Activated CD8-positive, alpha-beta memory T cell treated with anti-CD3 and anti-CD28 coated beads, Interleukin-2, amount 10 ng/mL, durations not matched to agents 7 days and 5 days (primary cell): Measurements from ENCODE around the gene CEP120. TPM values are rescaled to one million over a fixed set of nuclear protein-coding genes. Genes with fewer than 3 reads are reported as not detected.

Experiments used
- ATAC-seq: fragments of 150-1000 bp; cut with Tn5 transposase; one replicate; pipeline ENCODE4 v1.10.0; 2021; ENCODE audit warnings: moderate library complexity
- CTCF ChIA-PET: fragments of 350-600 bp; sonication (Branson Sonifier 250); formaldehyde crosslinking; loops from one replicate; lab custom pipeline; 2021; ENCODE audit warnings: antibody characterized with exemption; lab: Charles Lee
- DNase-seq: peaks from one replicate; pipeline ENCODE4 v3.0.0-alpha.2; 2020
- H3K27ac Mint-ChIP-seq: one replicate; pipeline ENCODE4 v1.8.0; 2021; ENCODE audit warnings: mild to moderate bottlenecking, mixed read lengths
- H3K27me3 Mint-ChIP-seq: one replicate; pipeline ENCODE4 v1.8.0; 2021; ENCODE audit warnings: mixed read lengths
- H3K36me3 Mint-ChIP-seq: one replicate; pipeline ENCODE4 v1.8.0; 2021; ENCODE audit warnings: mild to moderate bottlenecking, mixed read lengths
- H3K4me1 Mint-ChIP-seq: one replicate; pipeline ENCODE4 v1.8.0; 2021; ENCODE audit warnings: mixed read lengths
- H3K4me3 Mint-ChIP-seq: one replicate; pipeline ENCODE4 v1.8.0; 2021; ENCODE audit warnings: mild to moderate bottlenecking, moderate library complexity, mixed read lengths
- H3K9me3 Mint-ChIP-seq: one replicate; pipeline ENCODE4 v1.8.0; 2022; ENCODE audit warnings: low read depth, mixed read lengths
- total RNA-seq, 2 experiments: library from RNA; stranded (reverse); gene quantifications; one replicate each; pipeline ENCODE4 v1.2.3, GENCODE V29; 2021

The CEP120 gene
- total RNA-seq, 2 experiments from 2014 or later: 29.4 to 32.1 TPM

DNA sequence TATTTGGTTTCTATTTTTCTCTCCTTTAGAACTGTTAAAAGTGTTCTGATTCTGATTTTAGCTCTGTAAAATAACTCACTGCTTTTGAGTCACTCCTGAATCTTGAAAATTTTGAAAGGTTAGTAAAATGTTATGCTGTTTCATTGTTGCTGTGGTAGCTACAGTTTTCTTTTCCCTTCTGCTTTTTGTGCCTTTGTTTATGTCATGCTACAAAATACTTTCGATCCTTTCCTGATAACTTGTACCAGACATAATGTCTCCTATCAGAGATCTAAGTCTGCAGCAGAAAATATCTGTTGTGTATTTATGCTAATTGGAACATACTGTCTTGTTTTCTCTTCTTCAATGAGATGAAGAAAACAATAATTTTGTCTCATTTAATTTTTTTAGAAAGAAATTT is 26.9 kb upstream of the CEP120 start:
- no peak overlapping the region for H3K4me3 Mint-ChIP-seq
- peaks cover 22% of the 10 kb centered on the region for H3K4me1 Mint-ChIP-seq
- no peaks in the 10 kb centered on the region for H3K36me3 Mint-ChIP-seq
- ATAC-seq (no peak), DNase-seq (no peak)
- H3K27ac Mint-ChIP-seq: no peak overlapping the region
- H3K27me3 Mint-ChIP-seq: peaks cover 21% of the 10 kb centered on the region
- H3K9me3 Mint-ChIP-seq: no peaks in the 10 kb centered on the region
- CTCF ChIA-PET: interaction anchor here (1.2 kb wide), 1 partner anchor 27 kb away, joined by 4 read pairs; the partner anchor contains the start of gene CEP120

DNA sequence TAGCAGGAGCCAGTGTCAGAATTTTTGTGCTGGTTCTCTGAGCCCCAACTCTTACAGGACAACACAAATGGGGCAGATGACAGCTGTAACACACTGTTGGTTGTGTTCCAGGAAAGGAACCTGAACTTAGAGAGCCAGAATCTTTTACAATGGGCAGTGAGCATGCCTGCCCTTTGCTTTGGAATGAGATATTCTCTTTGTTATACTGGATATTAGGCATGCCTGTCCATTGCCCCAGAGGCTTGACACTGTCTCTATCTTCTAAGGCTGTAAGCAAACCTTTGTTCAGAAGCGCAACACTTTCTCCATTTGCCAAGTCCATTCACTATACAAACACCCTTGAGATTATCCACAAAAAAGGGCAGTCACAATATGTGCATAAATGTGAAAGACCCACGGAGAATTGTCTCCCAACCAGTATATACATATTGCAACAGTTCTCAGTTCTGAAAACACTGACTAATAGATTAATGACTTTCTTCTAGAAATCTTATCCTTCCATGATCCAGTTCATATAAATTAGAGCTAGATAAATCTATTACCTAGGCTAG is 26.3 kb upstream of the CEP120 start:
- Mint-ChIP-seq H3K4me3 (no peak overlapping the region), H3K27ac (no peak overlapping the region), H3K36me3 (no peaks in the 10 kb centered on the region), H3K4me1 (peaks cover 22% of the 10 kb centered on the region), H3K27me3 (peaks cover 18% of the 10 kb centered on the region), H3K9me3 (no peaks in the 10 kb centered on the region)
- DNase-seq (no peak), ATAC-seq (no peak)
- CTCF ChIA-PET: interaction anchor here (1.2 kb wide), 1 partner anchor 26 kb away, joined by 4 read pairs; the partner anchor contains the start of gene CEP120

DNA sequence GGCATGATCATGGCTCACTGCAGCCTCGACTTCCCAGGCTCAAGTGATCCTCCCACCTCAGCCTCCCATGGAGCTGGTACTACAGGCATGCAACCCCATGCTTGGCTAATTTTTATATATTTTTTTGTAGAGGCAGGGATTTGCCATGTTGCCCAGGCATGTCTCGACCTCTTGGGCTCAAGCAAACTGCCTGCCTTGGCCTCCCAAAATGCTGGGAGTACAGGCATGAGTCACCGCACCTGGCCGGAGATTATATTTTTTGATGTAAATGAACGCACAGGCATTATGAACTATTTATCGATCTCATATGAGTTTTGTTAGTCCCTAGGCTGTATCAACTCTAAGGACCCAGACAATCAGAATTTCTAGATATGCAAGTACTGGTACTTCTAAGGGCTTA is 25.5 kb upstream of the CEP120 start:
- ATAC-seq (no peak), DNase-seq (no peak)
- no peaks in the 10 kb centered on the region for H3K9me3 Mint-ChIP-seq
- H3K4me1 Mint-ChIP-seq: peaks cover 22% of the 10 kb centered on the region
- peaks cover 18% of the 10 kb centered on the region for H3K27me3 Mint-ChIP-seq
- CTCF ChIA-PET: interaction anchor here (1.6 kb wide), 1 partner anchor 26 kb away, joined by 13 read pairs; the partner anchor contains the start of gene CEP120
- H3K4me3 Mint-ChIP-seq: no peak overlapping the region
- H3K36me3 Mint-ChIP-seq: no peaks in the 10 kb centered on the region
- H3K27ac Mint-ChIP-seq: no peak overlapping the region

DNA sequence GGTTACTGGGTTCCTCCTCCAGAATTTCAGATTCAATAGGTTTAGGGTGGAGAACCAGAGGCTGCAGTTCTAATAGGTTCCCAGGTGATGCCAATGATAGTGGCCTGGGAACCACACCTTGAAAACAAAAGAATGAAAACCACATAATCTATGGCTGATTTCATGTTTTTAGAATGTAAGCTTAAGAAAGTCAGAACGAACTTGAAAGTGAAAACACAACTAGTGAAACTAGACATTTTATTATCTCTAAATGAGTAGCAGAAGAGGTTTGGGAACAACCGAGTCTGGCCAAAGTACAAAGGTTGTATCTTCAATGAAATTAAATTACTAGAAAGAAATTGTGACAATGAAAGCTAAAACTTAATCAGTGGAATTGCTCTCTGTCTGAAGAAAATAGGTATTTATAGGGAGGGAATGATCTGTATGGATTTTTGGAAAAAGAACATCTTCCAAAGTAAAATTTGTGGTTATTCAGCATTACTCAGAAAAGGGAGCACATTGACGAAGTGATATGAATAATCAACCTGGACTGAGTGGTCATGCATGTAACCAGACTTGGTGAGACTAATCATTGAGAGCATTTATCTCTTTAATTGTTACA is 24.9 kb upstream of the CEP120 start:
- peaks cover 22% of the 10 kb centered on the region for H3K4me1 Mint-ChIP-seq
- CTCF ChIA-PET: interaction anchor here (0.8 to 1.6 kb wide), 2 partner anchors 25 to 162 kb away, joined by 3 to 13 read pairs; partner anchors contain the start of gene CEP120
- peak; percentile 89 for ATAC-seq
- peak overlapping the region; percentile 63 for H3K27ac Mint-ChIP-seq
- H3K27me3 Mint-ChIP-seq: peaks cover 18% of the 10 kb centered on the region
- DNase-seq: no peak
- H3K4me3 Mint-ChIP-seq: peak overlapping the region; percentile 35
- no peaks in the 10 kb centered on the region for H3K36me3 Mint-ChIP-seq
- H3K9me3 Mint-ChIP-seq: no peaks in the 10 kb centered on the region

DNA sequence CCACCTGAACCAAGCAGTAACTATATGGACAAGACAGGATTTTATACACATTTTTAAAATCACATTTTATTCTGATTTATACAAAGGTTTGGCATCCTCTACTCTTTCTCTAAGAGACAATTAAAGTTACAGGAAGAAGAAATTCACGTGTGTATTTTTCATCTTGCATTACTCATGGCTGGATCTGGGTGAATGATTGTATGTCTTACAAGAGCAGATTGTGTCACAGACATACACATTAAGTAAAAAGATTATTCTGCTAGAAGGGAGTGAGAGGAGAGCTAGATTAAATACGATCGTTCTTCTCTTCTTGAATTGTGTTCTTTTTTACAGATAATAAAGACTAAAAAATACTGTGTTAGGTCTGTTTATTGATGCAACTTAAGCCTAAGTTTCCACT is 20.8 kb upstream of the CEP120 start:
- Mint-ChIP-seq H3K36me3 (no peaks in the 10 kb centered on the region), H3K4me3 (no peak overlapping the region), H3K27me3 (peaks cover 6% of the 10 kb centered on the region), H3K27ac (no peak overlapping the region), H3K9me3 (no peaks in the 10 kb centered on the region), H3K4me1 (peaks cover 39% of the 10 kb centered on the region)
- CTCF ChIA-PET: interaction anchor here (4.0 kb wide), 1 partner anchor 21 kb away, joined by 31 read pairs; the partner anchor contains the start of gene CEP120
- DNase-seq: no peak
- ATAC-seq: no peak

DNA sequence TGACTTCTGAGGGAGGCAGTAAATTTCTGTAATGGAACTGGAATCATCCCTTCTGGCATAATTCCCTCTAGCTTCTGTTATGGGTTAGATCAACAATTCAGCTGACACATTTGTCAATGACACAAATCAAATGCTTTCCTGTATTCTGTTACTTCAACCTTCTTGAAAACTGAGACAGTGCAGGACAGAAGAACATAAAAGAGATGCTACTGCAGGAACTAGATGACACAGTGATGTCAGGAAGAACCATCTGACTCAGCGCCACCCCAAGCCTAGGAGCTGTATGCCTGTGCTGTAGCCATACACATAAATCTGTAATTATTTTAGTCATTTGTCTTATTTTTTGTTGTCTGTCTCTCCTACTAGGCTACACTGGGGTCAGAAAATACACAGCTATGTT is 18.2 kb upstream of the CEP120 start:
- CTCF ChIA-PET: interaction anchor here (4.0 kb wide), 1 partner anchor 18 kb away, joined by 31 read pairs; the partner anchor contains the start of gene CEP120
- peak; percentile 80 for DNase-seq
- H3K4me3 Mint-ChIP-seq: no peak overlapping the region
- H3K27me3 Mint-ChIP-seq: peaks cover 5% of the 10 kb centered on the region
- H3K4me1 Mint-ChIP-seq: peaks cover 28% of the 10 kb centered on the region
- H3K36me3 Mint-ChIP-seq: no peaks in the 10 kb centered on the region
- peak; percentile 92 for ATAC-seq
- peak overlapping the region; percentile 63 for H3K27ac Mint-ChIP-seq
- no peaks in the 10 kb centered on the region for H3K9me3 Mint-ChIP-seq

DNA sequence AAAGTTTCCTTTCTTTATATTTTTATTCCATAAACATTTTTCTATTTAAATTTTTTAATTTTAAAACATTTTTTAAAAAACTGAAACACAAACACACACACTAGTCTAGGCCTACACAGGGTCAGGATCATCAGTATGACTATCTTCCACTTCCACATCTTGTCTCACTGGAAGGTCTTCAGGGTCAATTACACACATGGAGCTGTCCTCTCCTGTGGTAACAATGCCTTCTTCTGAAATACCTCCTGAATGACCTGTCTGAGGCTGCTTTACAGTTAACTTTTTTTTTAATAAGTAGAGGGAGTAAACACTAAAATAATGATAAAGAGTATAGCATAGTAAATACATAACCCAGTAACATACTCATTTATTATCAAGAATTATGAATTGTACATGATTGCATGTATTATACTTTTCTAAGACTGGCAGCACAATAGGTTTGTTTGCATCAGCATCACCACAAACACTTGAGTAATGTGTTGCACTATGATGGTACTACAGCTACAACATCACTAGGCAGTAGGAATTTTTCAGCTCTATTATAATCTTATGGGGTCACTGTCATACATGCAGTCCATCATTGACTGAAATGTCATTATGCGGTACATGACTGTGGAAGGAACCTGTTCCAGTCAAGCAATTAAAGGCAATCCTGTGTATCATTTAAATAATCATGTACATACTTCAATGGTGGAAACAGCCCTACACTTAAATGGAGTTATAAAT is 17.4 kb upstream of the CEP120 start:
- no peaks in the 10 kb centered on the region for H3K9me3 Mint-ChIP-seq
- H3K36me3 Mint-ChIP-seq: no peaks in the 10 kb centered on the region
- H3K4me1 Mint-ChIP-seq: peaks cover 28% of the 10 kb centered on the region
- H3K27ac Mint-ChIP-seq: no peak overlapping the region
- CTCF ChIA-PET: interaction anchor here (4.0 kb wide), 1 partner anchor 17 kb away, joined by 31 read pairs; the partner anchor contains the start of gene CEP120
- H3K4me3 Mint-ChIP-seq: no peak overlapping the region
- H3K27me3 Mint-ChIP-seq: no peaks in the 10 kb centered on the region
- ATAC-seq (no peak), DNase-seq (no peak)

DNA sequence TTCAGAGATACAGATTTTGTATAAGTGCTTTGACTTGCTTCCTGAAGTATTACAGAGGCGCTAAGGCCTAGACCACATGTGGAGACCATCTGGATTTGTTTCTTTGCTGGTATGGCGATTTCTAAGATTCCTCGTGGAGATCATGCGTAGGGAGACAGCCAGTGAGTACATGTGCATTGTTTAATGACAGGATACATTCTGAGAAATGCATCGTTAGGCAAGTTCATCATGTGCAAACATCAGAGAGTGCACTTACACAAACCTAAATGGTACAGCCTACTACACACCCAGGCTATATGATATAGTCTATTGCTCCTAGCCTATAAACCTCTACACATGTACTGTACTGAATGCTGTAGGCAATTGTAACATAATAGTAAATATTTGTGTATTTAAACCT is 16.5 kb upstream of the CEP120 start:
- Mint-ChIP-seq H3K36me3 (no peaks in the 10 kb centered on the region), H3K9me3 (no peaks in the 10 kb centered on the region), H3K27me3 (no peaks in the 10 kb centered on the region), H3K4me3 (no peak overlapping the region), H3K4me1 (peaks cover 28% of the 10 kb centered on the region), H3K27ac (no peak overlapping the region)
- CTCF ChIA-PET: no interaction called here
- no peak for DNase-seq
- no peak for ATAC-seq

DNA sequence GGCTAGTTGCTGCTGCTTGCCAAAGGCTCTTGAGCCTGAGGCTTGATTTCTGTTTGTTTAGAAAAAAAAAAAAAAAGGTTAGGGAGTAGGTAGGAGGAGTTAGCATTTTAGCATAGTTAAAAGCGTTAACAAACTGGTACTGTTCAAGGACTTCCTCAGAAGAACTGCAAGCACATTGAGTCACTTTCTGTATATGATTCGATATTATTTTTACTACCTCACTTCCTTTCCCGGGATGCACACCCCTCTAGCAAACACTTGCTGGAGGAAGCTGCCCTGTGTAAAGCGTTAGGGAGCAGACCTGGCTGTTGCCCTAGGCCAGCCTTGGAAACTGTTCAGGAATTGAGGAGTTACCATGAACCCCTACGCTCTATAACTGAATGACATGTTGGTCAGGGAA is 15.7 kb upstream of the CEP120 start:
- H3K27me3 Mint-ChIP-seq: no peaks in the 10 kb centered on the region

DNA sequence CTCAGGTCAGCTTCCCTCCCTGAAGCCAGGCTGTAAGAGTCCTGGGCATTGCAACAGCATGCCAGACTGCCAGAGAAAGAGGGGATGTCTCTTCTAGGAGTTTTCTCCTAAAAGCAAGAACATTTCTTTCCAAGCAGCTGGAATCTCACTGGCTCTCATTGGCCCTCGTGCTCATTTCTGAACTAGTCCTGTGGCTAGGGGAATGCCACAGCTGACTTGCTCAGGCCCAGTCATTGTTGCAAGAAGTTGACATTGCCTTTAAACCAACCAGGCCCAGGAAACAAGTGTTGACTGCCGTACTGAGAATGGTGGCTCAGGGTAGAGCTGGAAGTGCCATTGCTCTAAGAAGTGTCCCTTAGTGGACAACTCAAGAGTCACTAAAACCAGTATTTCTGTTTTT is 15.0 kb upstream of the CEP120 start:
- Mint-ChIP-seq H3K27me3 (no peaks in the 10 kb centered on the region), H3K36me3 (no peaks in the 10 kb centered on the region), H3K4me1 (peaks cover 28% of the 10 kb centered on the region), H3K4me3 (no peak overlapping the region), H3K27ac (no peak overlapping the region), H3K9me3 (no peaks in the 10 kb centered on the region)
- ATAC-seq (no peak), DNase-seq (peak; percentile 51)
- CTCF ChIA-PET: no interaction called here

More for the DNA sequence above, 15.7 kb upstream of the CEP120 start:
- peaks cover 28% of the 10 kb centered on the region for H3K4me1 Mint-ChIP-seq
- ATAC-seq (peak; percentile 66), DNase-seq (peak; percentile 49)
- no peak overlapping the region for H3K27ac Mint-ChIP-seq
- no peaks in the 10 kb centered on the region for H3K36me3 Mint-ChIP-seq
- no peak overlapping the region for H3K4me3 Mint-ChIP-seq
- CTCF ChIA-PET: no interaction called here
- H3K9me3 Mint-ChIP-seq: no peaks in the 10 kb centered on the region

DNA sequence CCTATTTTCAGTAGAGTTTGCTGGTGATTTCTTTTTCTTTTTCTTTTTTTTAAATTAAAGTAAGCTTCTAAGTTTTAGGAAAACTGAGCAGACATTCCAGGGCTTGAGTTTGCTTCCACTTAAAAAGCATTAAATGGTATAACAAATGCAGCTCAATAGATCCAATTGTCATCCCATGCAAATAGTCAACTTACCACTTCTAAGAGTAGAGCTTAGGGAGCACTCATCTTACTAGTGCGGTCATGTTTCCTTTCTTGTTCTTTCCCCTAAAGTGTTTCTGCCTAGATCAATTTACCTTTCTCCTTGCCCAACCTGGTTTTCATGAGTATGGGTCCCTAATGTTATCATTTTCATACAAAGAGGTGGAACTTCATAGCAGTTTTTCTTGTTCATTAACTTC is 13.0 kb upstream of the CEP120 start:
- Mint-ChIP-seq H3K4me1 (peaks cover 19% of the 10 kb centered on the region), H3K9me3 (no peaks in the 10 kb centered on the region), H3K27ac (no peak overlapping the region), H3K27me3 (peaks cover 3% of the 10 kb centered on the region), H3K36me3 (no peaks in the 10 kb centered on the region), H3K4me3 (no peak overlapping the region)
- ATAC-seq (no peak), DNase-seq (no peak)
- CTCF ChIA-PET: interaction anchor here (1.2 kb wide), 1 partner anchor 10 kb away, joined by 3 read pairs; no protein-coding TSS in a partner anchor

DNA sequence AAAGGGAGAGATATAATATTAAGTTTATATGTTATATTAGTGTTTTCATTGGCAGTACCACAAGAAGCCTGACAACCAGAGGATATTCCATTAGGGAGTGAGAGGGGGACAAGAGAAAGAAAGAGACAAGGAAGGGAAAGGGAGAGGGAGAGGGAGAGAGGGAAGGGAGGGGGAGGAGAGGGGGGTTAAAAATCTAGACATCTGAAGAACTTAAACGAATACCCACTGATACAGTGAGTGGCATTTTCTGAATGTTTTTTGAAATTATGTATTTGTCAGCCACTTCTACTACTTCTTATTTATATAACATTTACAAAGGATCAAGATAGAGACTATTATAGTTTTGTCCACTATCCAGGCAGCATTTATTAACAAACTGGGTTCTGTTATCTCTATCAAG is 11.6 kb upstream of the CEP120 start:
- ATAC-seq: no peak
- Mint-ChIP-seq H3K27me3 (peaks cover 3% of the 10 kb centered on the region), H3K27ac (no peak overlapping the region), H3K4me1 (peaks cover 14% of the 10 kb centered on the region), H3K4me3 (no peak overlapping the region), H3K36me3 (no peaks in the 10 kb centered on the region), H3K9me3 (no peaks in the 10 kb centered on the region)
- CTCF ChIA-PET: no interaction called here
- no peak for DNase-seq

DNA sequence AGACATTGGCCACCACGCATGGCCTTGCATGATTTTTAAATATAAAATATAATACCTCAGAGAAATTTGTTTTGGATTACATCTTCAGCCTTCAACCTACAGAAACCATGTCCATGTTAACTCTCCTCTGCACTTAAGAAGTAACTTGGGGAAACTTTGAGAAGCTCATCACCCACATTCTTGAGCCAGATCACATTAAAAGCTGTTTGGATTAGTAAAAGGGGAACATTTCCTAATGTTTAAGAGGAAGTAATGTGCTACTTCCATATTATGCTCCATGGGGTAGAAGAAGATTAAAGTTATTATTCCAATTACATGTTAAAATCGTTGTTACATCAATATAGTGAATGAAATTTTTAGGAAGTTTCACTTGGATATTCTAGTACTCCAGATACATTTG is 10.4 kb upstream of the CEP120 start:
- DNase-seq (no peak), ATAC-seq (no peak)
- Mint-ChIP-seq H3K27ac (no peak overlapping the region), H3K36me3 (no peaks in the 10 kb centered on the region), H3K9me3 (no peaks in the 10 kb centered on the region), H3K27me3 (peaks cover 3% of the 10 kb centered on the region), H3K4me3 (no peak overlapping the region), H3K4me1 (peaks cover 5% of the 10 kb centered on the region)
- CTCF ChIA-PET: no interaction called here
